GM21723 (cell line): ENCODE results near the gene GMDS.

Experiments
- ATAC-seq: cut with Tn5 transposase; IDR thresholded peaks from one replicate; pipeline ENCODE4 v1.9.1; 2021; ENCODE audit warnings: mild to moderate bottlenecking, moderate library complexity; ENCODE audit not compliant: unreplicated experiment

The GMDS gene

DNA sequence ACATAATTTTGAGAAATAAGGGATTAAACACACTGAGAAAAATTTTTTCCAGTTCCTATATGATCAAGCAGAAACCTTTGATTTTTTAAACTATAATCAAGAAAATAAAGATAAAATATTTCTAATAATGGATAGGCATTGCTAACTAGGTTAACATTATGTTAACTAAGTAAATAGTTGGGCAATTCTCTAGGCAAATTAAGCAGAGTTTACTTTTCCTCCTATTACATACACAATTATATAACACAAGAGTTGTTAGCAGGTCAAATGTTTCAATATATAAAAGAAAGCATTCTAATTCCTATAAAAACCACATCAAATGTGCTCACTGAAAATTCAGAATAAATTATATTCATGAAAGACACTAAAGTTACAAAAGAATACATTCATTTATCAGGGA lies 191.7 kb downstream of the GMDS start:
- no peak for ATAC-seq

- no peak for ATAC-seq
Observed at GRCh38 chr6:2047855-2048254, 197.6 kb downstream of the GMDS start.

- no peak for ATAC-seq
Observed at GRCh38 chr6:2044192-2044591, 201.2 kb downstream of the GMDS start.

GRCh38 chr6:2042956-2043648 lies 202.3 kb downstream of the GMDS start:
- no peak for ATAC-seq

DNA sequence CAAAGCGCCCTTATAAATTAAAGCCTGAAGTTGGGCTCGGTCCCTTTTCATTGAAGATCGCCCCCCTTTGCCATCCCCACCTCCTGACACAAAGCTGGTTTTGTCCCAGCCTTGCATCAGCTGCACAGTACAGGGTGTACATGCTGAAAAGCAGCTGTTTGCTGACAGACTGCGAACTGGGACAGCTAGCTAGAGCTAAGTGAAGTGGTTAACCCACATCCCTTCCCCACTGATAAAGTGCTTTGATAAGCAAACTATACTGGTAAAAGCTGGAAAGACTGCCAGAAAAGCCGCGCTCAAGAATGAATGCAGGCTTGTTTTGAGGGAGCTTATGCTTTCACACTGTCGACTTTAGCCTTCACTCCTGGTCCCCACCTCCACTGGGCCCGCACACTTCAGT lies 207.3 kb downstream of the GMDS start:
- ATAC-seq, result no peak

GRCh38 chr6:2037237-2037926 lies 208.0 kb downstream of the GMDS start:
- no peak for ATAC-seq

- no peak for ATAC-seq
Observed at GRCh38 chr6:2036710-2037023, 208.7 kb downstream of the GMDS start.

DNA sequence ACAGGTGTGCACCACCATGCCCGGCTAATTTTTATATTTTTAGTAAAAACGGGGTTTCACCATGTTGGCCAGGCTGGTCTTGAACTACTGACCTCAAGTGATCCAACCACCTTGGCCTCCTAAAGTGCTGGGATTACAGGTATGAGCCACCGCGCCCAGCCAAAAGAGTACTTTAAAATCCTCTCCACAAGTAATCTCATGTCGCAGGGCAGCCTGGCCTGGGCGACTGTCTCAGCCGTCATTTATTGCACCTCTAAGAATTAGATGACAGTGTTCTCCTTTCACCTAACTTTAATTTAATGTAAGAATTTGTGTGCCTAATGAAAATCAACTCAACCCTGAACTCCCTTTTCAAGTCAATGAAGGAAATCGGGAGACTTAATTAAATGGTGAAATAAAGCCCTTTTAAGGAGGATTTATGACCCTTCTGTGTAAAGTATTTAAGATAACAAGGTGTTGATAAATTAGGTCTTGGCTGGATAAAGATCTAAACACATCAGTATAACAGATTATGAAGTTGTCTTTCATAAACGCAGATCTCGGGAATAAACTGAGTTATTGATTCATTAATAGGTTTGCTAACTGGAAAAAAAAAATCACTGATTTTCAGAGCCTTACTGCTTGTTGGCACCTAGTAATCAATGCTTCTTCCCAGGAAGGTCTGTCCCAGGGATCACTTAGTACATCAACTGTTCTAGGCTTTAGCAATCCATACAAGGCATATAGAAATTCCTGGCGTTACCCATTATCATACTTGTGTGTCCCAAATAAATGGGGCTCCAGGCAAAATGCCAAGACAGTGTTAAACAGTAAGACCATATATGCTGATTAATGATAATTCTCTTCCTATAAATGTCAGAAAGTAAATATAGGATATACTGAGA lies 209.3 kb downstream of the GMDS start:
- no peak for ATAC-seq

DNA sequence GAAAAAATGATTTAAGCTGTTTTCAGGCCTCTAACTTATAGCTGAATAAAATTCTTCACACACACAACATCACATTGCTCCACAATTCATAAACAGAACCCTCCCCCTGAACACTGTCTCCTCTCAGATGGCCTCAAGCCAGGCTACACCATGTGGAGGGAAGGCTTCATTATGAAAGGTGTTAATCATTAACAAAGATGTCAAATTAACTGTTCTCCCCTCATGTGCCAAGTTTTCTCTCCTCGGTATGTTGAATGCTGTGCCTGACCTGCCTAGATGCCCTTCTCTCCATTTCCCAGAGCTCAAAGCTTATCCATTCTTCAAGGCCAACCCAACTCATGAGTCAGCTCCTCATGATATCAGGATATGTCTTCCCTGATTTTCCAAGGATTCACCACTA lies 210.4 kb downstream of the GMDS start:
- ATAC-seq, result no peak

DNA sequence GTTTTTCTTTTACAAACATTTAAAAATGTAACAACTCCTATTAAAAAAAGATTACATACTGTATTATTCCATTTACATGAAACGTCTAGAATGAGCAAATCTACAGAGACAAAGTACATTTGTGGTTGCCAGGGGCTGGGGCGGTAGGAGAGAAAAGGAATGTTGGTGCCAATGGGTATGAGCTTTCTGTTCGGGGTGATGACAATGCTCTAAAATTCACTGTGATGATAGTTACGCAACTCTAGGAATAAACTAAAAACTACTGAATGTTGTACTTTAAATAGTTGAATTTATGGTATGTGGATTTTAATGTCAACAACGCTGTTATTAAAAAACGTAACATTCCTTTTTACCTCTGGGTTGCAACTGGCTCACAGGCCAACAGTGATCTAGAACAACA lies 211.1 kb downstream of the GMDS start:
- no peak for ATAC-seq

DNA sequence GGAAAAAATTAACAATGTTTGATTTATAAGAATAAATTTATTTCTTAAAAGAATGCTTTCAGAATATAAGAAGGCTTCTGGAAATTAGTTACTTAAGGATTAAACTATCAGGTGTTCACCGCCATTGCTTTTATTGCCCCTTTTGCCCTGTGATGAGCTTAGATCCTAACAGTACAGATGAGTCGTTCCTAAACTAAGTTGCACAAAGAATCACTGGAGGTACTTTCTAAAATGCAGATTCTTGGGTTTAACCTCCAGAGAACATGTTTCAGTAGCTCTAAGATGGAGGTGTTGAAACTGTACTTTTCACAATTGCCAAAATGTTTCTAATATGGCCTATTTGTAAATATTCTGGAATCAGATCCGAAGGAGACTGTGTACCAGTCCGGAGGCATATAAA lies 211.9 kb downstream of the GMDS start:
- no peak for ATAC-seq

GRCh38 chr6:2030682-2031244 lies 214.6 kb downstream of the GMDS start:
- no peak for ATAC-seq

DNA sequence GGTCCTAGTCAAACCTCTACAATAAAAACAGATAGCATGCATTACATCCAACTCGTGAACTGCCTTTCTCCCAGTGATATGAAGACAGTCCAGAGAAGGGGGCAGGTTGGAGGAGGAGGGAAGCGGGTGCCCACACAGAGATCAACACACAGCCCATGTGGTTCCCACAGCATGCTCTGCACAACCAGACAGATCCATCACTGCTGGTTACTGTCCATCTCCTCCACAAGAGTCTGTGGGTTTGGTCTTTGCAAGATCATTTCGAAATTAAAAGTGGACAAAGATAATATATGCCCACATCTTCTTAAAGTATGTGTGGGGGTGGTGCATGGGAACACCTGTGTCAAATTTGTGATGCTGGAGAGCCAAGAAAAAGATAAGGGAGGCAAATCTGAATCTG lies 215.5 kb downstream of the GMDS start:
- ATAC-seq, result no peak

GRCh38 chr6:2029130-2029794 lies 216.1 kb downstream of the GMDS start:
- no peak for ATAC-seq

DNA sequence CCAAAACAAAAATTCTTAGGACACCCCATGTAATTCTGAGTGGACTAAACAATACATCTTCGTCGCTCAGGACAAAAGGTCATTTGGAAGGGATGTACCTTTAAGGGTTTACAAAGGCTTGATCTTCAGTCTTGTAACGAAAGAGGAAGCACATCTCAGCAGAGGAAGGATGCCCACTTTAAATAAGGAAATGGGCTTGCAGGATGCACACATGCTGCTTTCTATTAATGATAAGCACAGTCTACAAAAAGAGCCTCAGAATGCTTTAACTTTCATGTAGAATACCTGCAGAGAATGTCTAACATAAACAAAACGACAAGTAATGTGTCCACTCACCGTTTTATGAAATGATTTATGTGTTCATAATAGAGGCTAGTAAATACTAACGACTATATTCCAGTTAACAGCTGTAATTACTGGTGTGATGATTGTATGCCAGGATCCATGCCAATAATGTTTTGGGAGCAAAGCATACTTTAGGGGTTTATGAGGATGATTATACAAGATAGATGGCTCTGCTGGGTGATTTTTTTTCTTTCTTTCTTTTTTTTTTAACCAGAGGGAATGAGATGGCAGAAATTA lies 216.9 kb downstream of the GMDS start:
- ATAC-seq, result no peak

GRCh38 chr6:2026133-2026532 lies 219.3 kb downstream of the GMDS start:
- no peak for ATAC-seq

DNA sequence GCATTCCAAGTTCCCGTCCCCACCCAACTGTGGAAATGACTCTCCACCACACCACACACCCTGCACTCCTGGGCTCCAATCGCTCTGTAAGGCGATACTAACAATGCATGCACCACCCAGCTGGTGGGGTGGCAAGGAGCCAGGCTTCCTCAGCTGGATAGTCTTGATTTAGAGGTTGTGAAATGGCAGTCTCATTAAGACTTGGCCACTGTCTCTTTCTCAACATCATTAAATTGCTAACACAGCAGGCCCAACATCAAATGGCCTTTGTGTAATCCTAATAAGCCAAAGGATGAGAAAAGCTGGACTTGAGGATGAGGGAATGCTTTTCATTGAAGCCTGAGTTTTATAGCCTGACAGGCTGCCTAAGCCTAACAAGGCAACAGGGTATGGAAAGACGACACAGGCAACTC lies 223.7 kb downstream of the GMDS start:
- ATAC-seq, result no peak

- no peak for ATAC-seq
Observed at GRCh38 chr6:2020909-2021308, 224.5 kb downstream of the GMDS start.

DNA sequence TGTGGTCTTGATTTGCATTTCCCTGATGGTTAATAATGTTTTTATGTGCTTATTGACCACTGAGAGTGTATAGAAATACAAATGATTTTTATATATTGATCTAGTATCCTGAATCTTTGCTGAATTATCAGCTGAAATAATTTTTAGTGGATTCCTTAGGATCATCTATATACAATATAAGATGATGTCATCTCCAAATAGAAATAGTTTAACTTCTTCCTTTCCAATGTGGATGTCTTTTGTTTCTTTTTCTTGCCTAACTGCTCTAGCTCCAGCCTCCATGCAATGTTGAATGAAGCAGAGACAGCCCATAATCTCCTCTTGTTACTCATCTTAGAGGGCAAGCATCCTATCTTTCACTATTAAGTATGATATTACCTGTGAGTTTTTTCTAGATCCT lies 226.4 kb downstream of the GMDS start:
- ATAC-seq, result no peak

DNA sequence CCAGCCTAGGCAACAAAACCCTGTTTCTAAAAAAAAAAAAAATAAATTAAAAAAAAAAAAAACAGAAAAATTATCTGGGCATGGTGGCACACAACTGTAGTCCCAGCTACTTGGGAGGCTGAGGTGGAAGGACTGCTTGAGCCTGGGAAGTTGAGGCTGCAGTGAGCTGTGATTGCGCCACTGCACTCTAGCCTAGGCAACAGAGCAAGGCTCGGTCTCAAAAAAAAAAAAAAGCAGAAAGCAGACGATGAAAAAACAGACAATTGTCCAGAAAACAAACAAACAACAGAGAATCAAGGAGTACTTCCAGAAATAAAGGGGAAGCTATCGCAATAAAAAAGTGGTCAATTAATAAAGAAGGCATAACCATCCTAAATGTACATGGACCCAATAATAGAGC lies 229.4 kb downstream of the GMDS start:
- no peak for ATAC-seq
